NB4 (cell line): Measurements from ENCODE around the gene SERTAD3.
"Not testable (repeated sequence)": the region's sequence is repeated elsewhere in the genome, so short reads cannot be mapped to it uniquely, and the experiment has no call there.

Experiments
- DNase-seq: peaks from one replicate; pipeline ENCODE4 v3.0.0; 2010; ENCODE audit warnings: low read depth
- H3K4me3 ChIP-seq: one replicate; pipeline ENCODE4 v1.5.1; 2011; ENCODE audit warnings: mild to moderate bottlenecking, low read depth, low read length, moderate library complexity
- MAX ChIP-seq: IDR thresholded peaks from 2 replicates; pipeline ENCODE4 v1.6.1; 2011; ENCODE audit warnings: low read depth, low read length
- MYC ChIP-seq: IDR thresholded peaks from 2 replicates; pipeline ENCODE4 v1.6.1; 2011; ENCODE audit warnings: low read depth, low read length
- POLR2A ChIP-seq: IDR thresholded peaks from 2 replicates; pipeline ENCODE4 v1.6.1; 2011; ENCODE audit warnings: mild to moderate bottlenecking; ENCODE audit not compliant: insufficient read length; ENCODE audit errors: extremely low read depth
- TF ChIP-seq, protein P1 (sequence below): IDR thresholded peaks from one replicate; pipeline ENCODE4 v1.5.1; 2012; ENCODE audit warnings: low read depth, low read length

SERTAD3 gene

DNA sequence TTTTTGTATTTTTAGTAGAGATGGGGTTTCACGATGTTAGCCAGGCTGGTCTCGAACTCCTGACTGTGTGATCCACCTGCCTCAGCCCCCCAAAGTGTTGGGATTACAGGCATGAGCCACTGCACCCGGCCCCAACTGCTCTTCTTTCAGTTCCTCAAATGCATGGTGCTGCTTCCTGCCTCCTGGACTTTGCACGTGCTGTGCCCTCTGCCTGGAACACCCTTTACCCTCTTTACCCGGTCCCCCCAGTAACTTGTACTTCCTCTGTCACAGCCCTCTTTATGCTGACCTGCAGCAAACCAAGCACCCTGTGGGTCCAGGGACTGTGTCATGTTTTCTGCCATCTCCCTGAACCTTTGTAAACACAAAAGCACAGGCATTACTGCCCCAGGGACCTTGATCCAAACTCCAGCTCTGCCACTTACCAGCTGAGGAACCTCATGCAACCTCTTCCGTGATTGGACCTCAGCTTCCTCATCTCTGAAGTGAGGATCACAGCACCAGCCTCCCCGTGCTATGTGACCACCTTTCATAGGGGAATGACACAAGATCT is 17.6 kb upstream of the SERTAD3 start:
- DNase-seq: peak; percentile 67
- TF ChIP-seq, protein P1, sequence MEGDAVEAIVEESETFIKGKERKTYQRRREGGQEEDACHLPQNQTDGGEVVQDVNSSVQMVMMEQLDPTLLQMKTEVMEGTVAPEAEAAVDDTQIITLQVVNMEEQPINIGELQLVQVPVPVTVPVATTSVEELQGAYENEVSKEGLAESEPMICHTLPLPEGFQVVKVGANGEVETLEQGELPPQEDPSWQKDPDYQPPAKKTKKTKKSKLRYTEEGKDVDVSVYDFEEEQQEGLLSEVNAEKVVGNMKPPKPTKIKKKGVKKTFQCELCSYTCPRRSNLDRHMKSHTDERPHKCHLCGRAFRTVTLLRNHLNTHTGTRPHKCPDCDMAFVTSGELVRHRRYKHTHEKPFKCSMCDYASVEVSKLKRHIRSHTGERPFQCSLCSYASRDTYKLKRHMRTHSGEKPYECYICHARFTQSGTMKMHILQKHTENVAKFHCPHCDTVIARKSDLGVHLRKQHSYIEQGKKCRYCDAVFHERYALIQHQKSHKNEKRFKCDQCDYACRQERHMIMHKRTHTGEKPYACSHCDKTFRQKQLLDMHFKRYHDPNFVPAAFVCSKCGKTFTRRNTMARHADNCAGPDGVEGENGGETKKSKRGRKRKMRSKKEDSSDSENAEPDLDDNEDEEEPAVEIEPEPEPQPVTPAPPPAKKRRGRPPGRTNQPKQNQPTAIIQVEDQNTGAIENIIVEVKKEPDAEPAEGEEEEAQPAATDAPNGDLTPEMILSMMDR: no peak
- no peak for TF ChIP-seq MYC
- 0 out of 2 replicates have a peak, but pooled peaks have one; percentile 25 for TF ChIP-seq MAX
- no peak for TF ChIP-seq POLR2A
- H3K4me3 ChIP-seq: no peak overlapping the region

DNA sequence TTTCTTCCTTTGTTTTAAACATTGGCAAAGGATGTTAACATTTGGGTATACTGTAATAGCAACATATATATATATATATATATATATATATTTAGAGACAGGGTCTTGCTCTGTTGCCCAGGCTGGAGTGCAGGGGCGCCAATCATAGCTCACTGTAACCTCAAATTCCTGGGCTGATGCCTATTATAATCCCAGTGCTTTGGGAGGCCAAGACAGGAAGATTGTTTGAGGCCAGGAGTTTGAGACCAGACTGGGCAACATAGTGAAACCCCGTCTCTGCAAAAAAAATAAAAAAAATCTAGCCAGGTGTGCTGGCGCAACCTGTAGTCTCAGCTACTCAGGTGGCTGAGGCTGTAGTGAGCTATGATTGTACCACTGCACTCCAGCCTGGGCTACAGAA is 16.1 kb upstream of the SERTAD3 start:
- DNase-seq: no peak
- TF ChIP-seq, protein P1: no peak
- TF ChIP-seq POLR2A (no peak), MAX (no peak)
- H3K4me3 ChIP-seq: no peak overlapping the region

DNA sequence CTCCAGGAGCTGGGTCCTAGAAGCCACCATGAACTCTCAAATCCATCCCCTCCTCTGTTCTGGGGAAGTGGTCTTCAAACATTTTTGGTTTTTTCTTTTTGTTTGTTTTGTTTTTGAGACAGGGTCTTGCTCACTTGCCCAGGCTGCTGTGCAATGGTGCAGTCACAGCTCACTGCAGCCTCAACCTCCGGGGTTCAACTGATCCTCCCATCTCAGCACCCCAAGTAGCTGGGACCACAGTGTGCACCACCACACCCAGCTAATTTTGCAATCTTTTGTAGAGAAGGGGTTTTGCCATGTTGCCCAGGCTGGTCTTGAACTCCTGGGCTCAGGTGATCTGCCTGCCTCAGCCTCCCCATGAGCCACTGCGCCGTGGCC is 14.5 kb upstream of the SERTAD3 start:
- H3K4me3 ChIP-seq: no peak overlapping the region
- TF ChIP-seq POLR2A (no peak), MAX (no peak), MYC (no peak)
- TF ChIP-seq, protein P1: no peak
- no peak for DNase-seq

- DNase-seq: no peak
- no peak overlapping the region for H3K4me3 ChIP-seq
- no peak for TF ChIP-seq MYC
- TF ChIP-seq, protein P1: no peak
- no peak for TF ChIP-seq POLR2A
- TF ChIP-seq MAX: no peak
These were observed 13.9 kb upstream of the SERTAD3 start for GRCh38 chr19:40457953-40458596.

DNA sequence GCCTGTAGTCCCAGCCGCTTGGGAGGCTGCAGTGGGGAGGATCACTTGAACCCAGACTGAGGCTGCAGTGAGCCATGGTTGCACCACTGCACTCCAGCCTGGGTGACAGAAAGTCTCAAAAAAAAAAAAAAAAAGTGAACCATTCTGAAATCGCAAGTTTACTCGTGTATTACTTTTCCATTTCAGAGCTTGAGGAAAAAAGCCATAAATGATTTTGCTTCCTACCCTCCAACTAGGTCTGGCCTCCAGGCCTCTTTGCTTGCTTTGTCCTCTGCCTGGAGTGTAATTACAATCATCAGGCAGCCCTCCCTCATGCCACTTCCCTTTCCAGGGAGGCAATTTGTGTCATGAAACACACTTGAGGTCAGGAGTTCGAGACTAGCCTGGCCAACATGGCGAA is 12.9 kb upstream of the SERTAD3 start:
- TF ChIP-seq POLR2A: no peak
- no peak for TF ChIP-seq MYC
- TF ChIP-seq, protein P1: no peak
- H3K4me3 ChIP-seq: no peak overlapping the region
- no peak for DNase-seq

- H3K4me3 ChIP-seq, DNase-seq: not testable (repeated sequence)
These were observed 9.8 kb upstream of the SERTAD3 start for GRCh38 chr19:40453943-40454342.
